ENCODE results near the gene FYN.
"Not testable (repeated sequence)": the region's sequence is repeated elsewhere in the genome, so short reads cannot be mapped to it uniquely, and the experiment has no call there.

Gene FYN

GRCh38 chr6:111900735-111901134 is 27.5 kb upstream of the FYN start:
- H3K9ac ChIP-seq (ENCODE audit: low read length): no peak overlapping the region
- no peaks in the 10 kb centered on the region for H3K4me1 ChIP-seq (ENCODE audit: control insufficient read depth, low read depth, low read length)
- no peaks in the 10 kb centered on the region for H3K9me3 ChIP-seq (ENCODE audit: control insufficient read depth, low read depth, low read length)
- no peaks in the 10 kb centered on the region for H3K36me3 ChIP-seq (ENCODE audit: control insufficient read depth, low read depth, low read length)
- H3K27ac ChIP-seq (ENCODE audit: low read length): no peak overlapping the region
- H3K27me3 ChIP-seq (ENCODE audit: control insufficient read depth, insufficient read depth, low read length): no peaks in the 10 kb centered on the region
- H3K4me3 ChIP-seq (ENCODE audit: low read length): no peak overlapping the region

GRCh38 chr6:111899531-111899930 is 26.3 kb upstream of the FYN start:
- Histone ChIP-seq H3K36me3 (ENCODE audit: control insufficient read depth, low read depth, low read length) (no peaks in the 10 kb centered on the region), H3K27ac (ENCODE audit: low read length) (no peak overlapping the region), H3K27me3 (ENCODE audit: control insufficient read depth, insufficient read depth, low read length) (no peaks in the 10 kb centered on the region), H3K4me1 (ENCODE audit: control insufficient read depth, low read depth, low read length) (no peaks in the 10 kb centered on the region), H3K4me3 (ENCODE audit: low read length) (no peak overlapping the region), H3K9me3 (ENCODE audit: control insufficient read depth, low read depth, low read length) (no peaks in the 10 kb centered on the region), H3K9ac (ENCODE audit: low read length) (no peak overlapping the region)

GRCh38 chr6:111898452-111898851 is 25.2 kb upstream of the FYN start:
- Histone ChIP-seq H3K27me3 (ENCODE audit: control insufficient read depth, insufficient read depth, low read length) (no peaks in the 10 kb centered on the region), H3K9me3 (ENCODE audit: control insufficient read depth, low read depth, low read length) (no peaks in the 10 kb centered on the region), H3K4me3 (ENCODE audit: low read length) (no peak overlapping the region), H3K9ac (ENCODE audit: low read length) (no peak overlapping the region), H3K36me3 (ENCODE audit: control insufficient read depth, low read depth, low read length) (no peaks in the 10 kb centered on the region), H3K27ac (ENCODE audit: low read length) (no peak overlapping the region), H3K4me1 (ENCODE audit: control insufficient read depth, low read depth, low read length) (no peaks in the 10 kb centered on the region)

- Histone ChIP-seq H3K9ac (ENCODE audit: low read length) (no peak overlapping the region), H3K4me1 (ENCODE audit: control insufficient read depth, low read depth, low read length) (peaks cover 13% of the 10 kb centered on the region), H3K9me3 (ENCODE audit: control insufficient read depth, low read depth, low read length) (no peaks in the 10 kb centered on the region), H3K36me3 (ENCODE audit: control insufficient read depth, low read depth, low read length) (no peaks in the 10 kb centered on the region), H3K4me3 (ENCODE audit: low read length) (no peak overlapping the region), H3K27me3 (ENCODE audit: control insufficient read depth, insufficient read depth, low read length) (no peaks in the 10 kb centered on the region), H3K27ac (ENCODE audit: low read length) (no peak overlapping the region)
Measured at GRCh38 chr6:111894951-111895350, 21.7 kb upstream of the FYN start.

GRCh38 chr6:111894272-111894671 is 21.0 kb upstream of the FYN start:
- peaks cover 17% of the 10 kb centered on the region for H3K4me1 ChIP-seq (ENCODE audit: control insufficient read depth, low read depth, low read length)
- no peak overlapping the region for H3K4me3 ChIP-seq (ENCODE audit: low read length)
- no peaks in the 10 kb centered on the region for H3K36me3 ChIP-seq (ENCODE audit: control insufficient read depth, low read depth, low read length)
- H3K27ac ChIP-seq (ENCODE audit: low read length): no peak overlapping the region
- H3K9ac ChIP-seq (ENCODE audit: low read length): no peak overlapping the region
- no peaks in the 10 kb centered on the region for H3K27me3 ChIP-seq (ENCODE audit: control insufficient read depth, insufficient read depth, low read length)
- H3K9me3 ChIP-seq (ENCODE audit: control insufficient read depth, low read depth, low read length): no peaks in the 10 kb centered on the region

- no peaks in the 10 kb centered on the region for H3K36me3 ChIP-seq (ENCODE audit: control insufficient read depth, low read depth, low read length)
- H3K9me3 ChIP-seq (ENCODE audit: control insufficient read depth, low read depth, low read length): no peaks in the 10 kb centered on the region
- H3K27me3 ChIP-seq (ENCODE audit: control insufficient read depth, insufficient read depth, low read length): no peaks in the 10 kb centered on the region
- H3K9ac ChIP-seq (ENCODE audit: low read length): no peak overlapping the region
- H3K4me1 ChIP-seq (ENCODE audit: control insufficient read depth, low read depth, low read length): peaks cover 33% of the 10 kb centered on the region
- H3K27ac ChIP-seq (ENCODE audit: low read length): no peak overlapping the region
- H3K4me3 ChIP-seq (ENCODE audit: low read length): no peak overlapping the region
Measured at GRCh38 chr6:111892431-111892830, 19.2 kb upstream of the FYN start.

GRCh38 chr6:111890988-111891387 is 17.7 kb upstream of the FYN start:
- no peaks in the 10 kb centered on the region for H3K36me3 ChIP-seq (ENCODE audit: control insufficient read depth, low read depth, low read length)
- no peaks in the 10 kb centered on the region for H3K9me3 ChIP-seq (ENCODE audit: control insufficient read depth, low read depth, low read length)
- no peak overlapping the region for H3K27ac ChIP-seq (ENCODE audit: low read length)
- no peak overlapping the region for H3K4me3 ChIP-seq (ENCODE audit: low read length)
- H3K27me3 ChIP-seq (ENCODE audit: control insufficient read depth, insufficient read depth, low read length): no peaks in the 10 kb centered on the region
- H3K4me1 ChIP-seq (ENCODE audit: control insufficient read depth, low read depth, low read length): peaks cover 34% of the 10 kb centered on the region
- H3K9ac ChIP-seq (ENCODE audit: low read length): no peak overlapping the region

- no peaks in the 10 kb centered on the region for H3K36me3 ChIP-seq (ENCODE audit: control insufficient read depth, low read depth, low read length)
- peak overlapping the region; percentile 48 for H3K4me3 ChIP-seq (ENCODE audit: low read length)
- H3K4me1 ChIP-seq (ENCODE audit: control insufficient read depth, low read depth, low read length): peaks cover 40% of the 10 kb centered on the region
- H3K9ac ChIP-seq (ENCODE audit: low read length): peak overlapping the region; percentile 15
- no peaks in the 10 kb centered on the region for H3K9me3 ChIP-seq (ENCODE audit: control insufficient read depth, low read depth, low read length)
- H3K27me3 ChIP-seq (ENCODE audit: control insufficient read depth, insufficient read depth, low read length): no peaks in the 10 kb centered on the region
- peak overlapping the region; percentile 40 for H3K27ac ChIP-seq (ENCODE audit: low read length)
Measured at GRCh38 chr6:111888928-111889695, 15.9 kb upstream of the FYN start.

- not testable (repeated sequence) for H3K36me3 ChIP-seq (ENCODE audit: control insufficient read depth, low read depth, low read length); H3K9me3 ChIP-seq (ENCODE audit: control insufficient read depth, low read depth, low read length); H3K27me3 ChIP-seq (ENCODE audit: control insufficient read depth, insufficient read depth, low read length); H3K27ac ChIP-seq (ENCODE audit: low read length); H3K4me3 ChIP-seq (ENCODE audit: low read length); H3K9ac ChIP-seq (ENCODE audit: low read length)
- H3K4me1 ChIP-seq (ENCODE audit: control insufficient read depth, low read depth, low read length): peaks cover 46% of the 10 kb centered on the region
Measured at GRCh38 chr6:111886793-111887192, 13.5 kb upstream of the FYN start.

GRCh38 chr6:111885373-111886027 is 12.2 kb upstream of the FYN start:
- Histone ChIP-seq H3K36me3 (ENCODE audit: control insufficient read depth, low read depth, low read length) (no peaks in the 10 kb centered on the region), H3K9me3 (ENCODE audit: control insufficient read depth, low read depth, low read length) (no peaks in the 10 kb centered on the region), H3K4me3 (ENCODE audit: low read length) (no peak overlapping the region), H3K27me3 (ENCODE audit: control insufficient read depth, insufficient read depth, low read length) (no peaks in the 10 kb centered on the region), H3K9ac (ENCODE audit: low read length) (no peak overlapping the region), H3K27ac (ENCODE audit: low read length) (no peak overlapping the region), H3K4me1 (ENCODE audit: control insufficient read depth, low read depth, low read length) (peaks cover 38% of the 10 kb centered on the region)

GRCh38 chr6:111884068-111884467 is 10.8 kb upstream of the FYN start:
- H3K9ac ChIP-seq (ENCODE audit: low read length): no peak overlapping the region
- no peak overlapping the region for H3K27ac ChIP-seq (ENCODE audit: low read length)
- H3K36me3 ChIP-seq (ENCODE audit: control insufficient read depth, low read depth, low read length): no peaks in the 10 kb centered on the region
- H3K4me1 ChIP-seq (ENCODE audit: control insufficient read depth, low read depth, low read length): peaks cover 28% of the 10 kb centered on the region
- H3K9me3 ChIP-seq (ENCODE audit: control insufficient read depth, low read depth, low read length): no peaks in the 10 kb centered on the region
- no peak overlapping the region for H3K4me3 ChIP-seq (ENCODE audit: low read length)
- H3K27me3 ChIP-seq (ENCODE audit: control insufficient read depth, insufficient read depth, low read length): no peaks in the 10 kb centered on the region

All from iPS-18a (cell line).